Measurements from ENCODE around the gene IL22RA1. TPM values are rescaled to one million over a fixed set of nuclear protein-coding genes. Genes with fewer than 3 reads are reported as not detected.

IL22RA1 gene
- total RNA-seq, 8 experiments from 2014 or later: 0.05 to 0.52 (median 0.13) TPM; not detected in 1

GRCh38 chr1:24179251-24179840 is 36.4 kb upstream of the IL22RA1 start:
- no peak for ATAC-seq (replicated peaks in 6 of 8)
- in situ Hi-C loops (cut with MboI; ENCODE audit: low pct_unique_long_range_greater_than_20kb in 2 of 9, low sequenced_read_pairs in 9 of 9, unreplicated experiment in 9 of 9): loop anchor here in 3 of 9 experiments (25.0 kb wide), 2 partner anchors 408 to 458 kb away; partner anchors contain the start of gene SRRM1 (in 2 of the 3)
- Histone ChIP-seq H3K4me3 (no peak overlapping the region), H3K27ac (no peak overlapping the region), H3K4me1 (replicated peaks in 1 of 2) (no peaks in the 10 kb centered on the region)
- WGBS, 10 experiments: 20 to 89% (median 81%) methylated on average over 2 to 10 of the region's 10 CpGs; no CpG with 5 or more reads in 2 of the 10 experiments

DNA sequence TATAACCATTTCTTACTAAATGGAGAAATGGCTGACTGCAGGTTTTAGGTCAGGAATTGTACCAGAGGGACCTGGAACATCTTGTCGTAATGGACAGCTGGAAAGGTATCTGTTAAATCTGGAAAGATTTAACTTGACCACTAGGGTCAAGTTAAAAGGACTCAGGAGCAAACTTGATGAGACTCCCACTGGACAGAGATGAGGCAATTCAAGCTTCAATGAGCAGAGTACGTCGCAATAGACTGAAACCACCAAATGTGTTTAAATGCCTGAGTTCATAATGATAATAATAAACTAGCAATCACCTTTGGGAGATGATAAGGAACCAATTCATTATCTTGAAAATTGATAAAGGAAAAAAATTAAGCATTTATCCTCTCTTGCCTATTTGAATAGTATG is 35.5 kb upstream of the IL22RA1 start:
- Histone ChIP-seq H3K4me1 (replicated peaks in 1 of 2) (no peaks in the 10 kb centered on the region), H3K4me3 (no peak overlapping the region), H3K27ac (no peak overlapping the region)
- 58 to 100% (median 91%) methylated on average over 1 to 3 of the region's 3 CpGs for WGBS, 10 experiments
- ATAC-seq (replicated peaks in 6 of 8): no peak
- in situ Hi-C loops (cut with MboI; ENCODE audit: low pct_unique_long_range_greater_than_20kb in 2 of 9, low sequenced_read_pairs in 9 of 9, unreplicated experiment in 9 of 9): loop anchor here in 3 of 9 experiments (25.0 kb wide), 2 partner anchors 409 to 459 kb away; partner anchors contain the start of gene SRRM1 (in 2 of the 3)

- no peak overlapping the region for H3K27ac ChIP-seq
- WGBS, 10 experiments: 20 to 94% (median 81%) methylated on average over 1 to 9 of the region's 10 CpGs
- no peak overlapping the region for H3K4me3 ChIP-seq
- no peak for ATAC-seq (replicated peaks in 6 of 8)
- in situ Hi-C loops (cut with MboI; ENCODE audit: low pct_unique_long_range_greater_than_20kb in 2 of 9, low sequenced_read_pairs in 9 of 9, unreplicated experiment in 9 of 9): loop anchor here in 3 of 9 experiments (25.0 kb wide), 2 partner anchors 410 to 460 kb away; partner anchors contain the start of gene SRRM1 (in 2 of the 3)
- H3K4me1 ChIP-seq (replicated peaks in 1 of 2): no peaks in the 10 kb centered on the region
These were observed 34.2 kb upstream of the IL22RA1 start for GRCh38 chr1:24177161-24177560.

DNA sequence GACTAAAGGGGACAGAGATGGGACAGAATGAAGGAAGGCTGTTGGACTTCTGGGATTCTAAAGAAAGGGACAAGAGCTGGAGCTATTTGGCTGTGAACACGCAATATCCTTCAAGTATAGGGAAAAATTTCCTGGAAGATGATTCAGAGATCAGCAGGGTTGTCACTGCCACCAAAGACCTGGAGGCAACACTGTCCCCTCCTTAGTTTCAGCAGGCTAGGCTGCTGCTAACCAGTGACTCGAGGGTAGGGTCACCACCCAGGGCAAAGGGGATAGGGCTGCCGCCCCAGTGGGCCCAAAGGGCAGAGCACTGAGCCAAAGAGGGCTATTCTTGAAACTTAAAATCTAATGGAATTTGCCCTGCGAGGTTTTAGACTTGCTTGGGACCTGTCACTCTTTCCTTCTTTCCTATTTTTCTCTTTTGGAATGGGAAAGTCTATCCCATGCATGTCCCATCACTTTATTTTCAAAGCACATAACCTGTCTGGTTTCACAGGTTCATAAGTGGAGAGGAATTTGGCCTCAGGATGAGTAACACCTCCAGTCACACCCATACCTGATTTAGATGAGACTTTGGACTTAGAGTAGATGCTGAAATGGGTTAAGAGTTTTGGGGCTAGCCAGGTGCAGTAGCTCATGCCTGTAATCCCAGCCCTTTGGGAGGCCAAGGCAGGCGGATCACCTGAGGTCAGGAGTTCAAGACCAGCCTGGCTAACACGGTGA is 32.3 kb upstream of the IL22RA1 start:
- 13 to 81% (median 55%) methylated on average over 2 to 6 of the region's 6 CpGs; no CpG with 5 or more reads in 1 of the 10 experiments for WGBS, 10 experiments
- Histone ChIP-seq H3K4me3 (no peak overlapping the region), H3K4me1 (replicated peaks in 1 of 2) (no peaks in the 10 kb centered on the region), H3K27ac (no peak overlapping the region)
- no peak for ATAC-seq (replicated peaks in 6 of 8)
- in situ Hi-C loops (cut with MboI; ENCODE audit: low pct_unique_long_range_greater_than_20kb in 2 of 9, low sequenced_read_pairs in 9 of 9, unreplicated experiment in 9 of 9): loop anchor here in 3 of 9 experiments (25.0 kb wide), 2 partner anchors 412 to 462 kb away; partner anchors contain the start of gene SRRM1 (in 2 of the 3)

GRCh38 chr1:24173638-24174575 is 31.0 kb upstream of the IL22RA1 start:
- H3K27ac ChIP-seq: no peak overlapping the region
- H3K4me3 ChIP-seq: no peak overlapping the region
- no peak for ATAC-seq (replicated peaks in 6 of 8)
- H3K4me1 ChIP-seq (replicated peaks in 1 of 2): no peaks in the 10 kb centered on the region
- WGBS, 10 experiments: 0 to 100% (median 59%) methylated on average over 1 to 5 of the region's 5 CpGs; no CpG with 5 or more reads in 1 of the 10 experiments
- in situ Hi-C loops (cut with MboI; ENCODE audit: low pct_unique_long_range_greater_than_20kb in 2 of 9, low sequenced_read_pairs in 9 of 9, unreplicated experiment in 9 of 9): no loop called here

GRCh38 chr1:24172598-24172997 is 29.7 kb upstream of the IL22RA1 start:
- Histone ChIP-seq H3K27ac (no peak overlapping the region), H3K4me1 (replicated peaks in 1 of 2) (no peaks in the 10 kb centered on the region), H3K4me3 (no peak overlapping the region)
- in situ Hi-C loops (cut with MboI; ENCODE audit: low pct_unique_long_range_greater_than_20kb in 2 of 9, low sequenced_read_pairs in 9 of 9, unreplicated experiment in 9 of 9): no loop called here
- 80 to 97% (median 85%) methylated on average over 2 to 5 of the region's 5 CpGs for WGBS, 10 experiments
- ATAC-seq (replicated peaks in 6 of 8): no peak

DNA sequence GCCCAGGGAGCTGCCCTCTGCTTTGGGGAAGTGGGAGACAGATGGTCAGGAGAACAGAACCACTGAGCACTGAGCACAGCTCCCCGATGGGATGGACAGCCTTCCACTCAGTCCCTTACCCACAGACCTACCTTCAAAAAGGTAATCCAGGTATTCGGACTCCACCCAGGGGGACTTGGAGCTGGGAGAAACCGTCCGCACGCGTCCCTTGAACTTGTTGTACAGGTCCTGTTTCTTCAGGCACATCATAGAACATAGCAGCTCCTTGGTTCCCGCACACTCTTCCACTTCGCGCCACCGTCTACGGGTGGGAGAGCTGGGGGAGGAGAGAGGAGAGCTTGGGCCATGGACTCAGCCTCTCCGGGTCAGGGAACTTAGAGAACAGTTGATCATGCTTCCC is 26.3 kb upstream of the IL22RA1 start:
- 60 to 98% (median 91%) methylated on average over 1 to 11 of the region's 12 CpGs; no CpG with 5 or more reads in 5 of the 10 experiments for WGBS, 10 experiments
- no peak for ATAC-seq (replicated peaks in 6 of 8)
- in situ Hi-C loops (cut with MboI; ENCODE audit: low pct_unique_long_range_greater_than_20kb in 2 of 9, low sequenced_read_pairs in 9 of 9, unreplicated experiment in 9 of 9): no loop called here
- Histone ChIP-seq H3K4me1 (replicated peaks in 1 of 2) (no peaks in the 10 kb centered on the region), H3K4me3 (no peak overlapping the region), H3K27ac (no peak overlapping the region)

- 56 to 100% (median 78%) methylated on average over 1 to 7 of the region's 7 CpGs for WGBS, 10 experiments
- no peak overlapping the region for H3K4me3 ChIP-seq
- in situ Hi-C loops (cut with MboI; ENCODE audit: low pct_unique_long_range_greater_than_20kb in 2 of 9, low sequenced_read_pairs in 9 of 9, unreplicated experiment in 9 of 9): no loop called here
- ATAC-seq (replicated peaks in 6 of 8): no peak
- no peak overlapping the region for H3K27ac ChIP-seq
- H3K4me1 ChIP-seq (replicated peaks in 1 of 2): no peaks in the 10 kb centered on the region
These were observed 25.3 kb upstream of the IL22RA1 start for GRCh38 chr1:24168245-24168644.

DNA sequence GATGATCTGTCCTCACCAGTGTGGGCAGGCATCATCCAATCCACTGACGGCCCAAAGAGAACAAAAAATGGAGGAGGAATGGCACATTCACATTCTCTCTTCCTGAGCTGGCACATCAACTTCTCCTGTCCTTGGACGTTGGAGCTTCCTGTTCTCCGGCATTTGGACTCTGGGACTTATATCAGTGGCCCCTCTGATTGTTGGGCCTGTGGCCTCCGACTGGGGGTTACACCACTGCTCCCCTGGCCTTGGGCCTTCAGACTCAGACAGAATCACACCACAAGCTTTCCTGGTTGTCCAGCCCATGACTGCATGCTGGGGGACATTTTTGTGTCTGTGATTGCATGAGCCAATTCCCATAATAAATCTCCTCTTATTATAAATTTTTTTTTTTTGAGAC is 24.1 kb upstream of the IL22RA1 start:
- H3K4me3 ChIP-seq: no peak overlapping the region
- 40 to 100% (median 64%) methylated on average over 2 to 4 of the region's 4 CpGs; no CpG with 5 or more reads in 2 of the 10 experiments for WGBS, 10 experiments
- ATAC-seq (replicated peaks in 6 of 8): no peak
- in situ Hi-C loops (cut with MboI; ENCODE audit: low pct_unique_long_range_greater_than_20kb in 2 of 9, low sequenced_read_pairs in 9 of 9, unreplicated experiment in 9 of 9): no loop called here
- H3K4me1 ChIP-seq (replicated peaks in 1 of 2): no peaks in the 10 kb centered on the region
- H3K27ac ChIP-seq: no peak overlapping the region

DNA sequence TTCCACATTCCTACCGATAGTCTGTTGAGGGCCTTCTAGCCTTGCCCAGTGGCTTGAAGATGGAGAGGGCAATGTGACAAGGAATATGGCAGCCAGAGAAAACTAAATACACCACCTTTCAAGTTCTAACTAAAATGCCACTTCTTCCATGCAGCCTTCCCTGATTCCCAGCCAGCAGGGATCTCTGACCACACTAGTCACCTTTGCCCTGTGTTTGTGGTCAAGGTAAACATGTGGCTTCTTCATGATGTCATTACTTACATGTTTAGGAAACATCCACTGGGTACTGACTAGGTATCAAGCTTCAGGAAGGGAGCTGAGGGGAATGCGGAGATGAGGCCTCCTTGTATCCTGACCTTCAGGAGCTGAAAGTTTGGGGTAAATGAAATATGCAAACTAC is 22.6 kb upstream of the IL22RA1 start:
- in situ Hi-C loops (cut with MboI; ENCODE audit: low pct_unique_long_range_greater_than_20kb in 2 of 9, low sequenced_read_pairs in 9 of 9, unreplicated experiment in 9 of 9): no loop called here
- Histone ChIP-seq H3K4me3 (no peak overlapping the region), H3K27ac (no peak overlapping the region), H3K4me1 (replicated peaks in 1 of 2) (no peaks in the 10 kb centered on the region)
- 78 to 100% (median 90%) methylated on average over 1 to 2 of the region's 2 CpGs; no CpG with 5 or more reads in 1 of the 10 experiments for WGBS, 10 experiments
- ATAC-seq (replicated peaks in 6 of 8): no peak

DNA sequence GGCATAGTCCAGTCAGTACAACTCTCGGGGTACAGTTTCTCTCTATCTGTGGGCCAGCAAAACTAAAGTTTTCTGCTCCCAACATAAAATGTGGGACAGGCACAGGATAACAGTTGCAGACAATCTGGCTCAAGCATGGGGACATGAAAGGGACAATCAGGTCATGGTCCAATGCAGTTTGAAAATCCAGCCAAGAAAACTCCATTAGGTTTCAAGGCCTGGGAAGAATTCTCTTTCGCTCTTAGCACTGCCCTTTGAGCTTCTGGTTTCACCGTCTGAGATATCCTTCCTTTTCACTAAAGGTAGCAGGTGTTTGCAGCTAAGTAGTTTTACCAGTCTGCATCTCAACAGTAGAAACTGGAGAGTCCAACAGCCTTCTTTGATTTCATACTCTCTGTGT is 21.1 kb upstream of the IL22RA1 start:
- Histone ChIP-seq H3K27ac (no peak overlapping the region), H3K4me1 (replicated peaks in 1 of 2) (no peaks in the 10 kb centered on the region), H3K4me3 (no peak overlapping the region)
- in situ Hi-C loops (cut with MboI; ENCODE audit: low pct_unique_long_range_greater_than_20kb in 2 of 9, low sequenced_read_pairs in 9 of 9, unreplicated experiment in 9 of 9): no loop called here
- WGBS, 10 experiments: 40 to 92% (median 89%) methylated on average over 1 to 3 of the region's 3 CpGs; no CpG with 5 or more reads in 3 of the 10 experiments
- ATAC-seq (replicated peaks in 6 of 8): no peak

GRCh38 chr1:24162201-24162600 is 19.3 kb upstream of the IL22RA1 start:
- ATAC-seq (replicated peaks in 6 of 8): no peak
- in situ Hi-C loops (cut with MboI; ENCODE audit: low pct_unique_long_range_greater_than_20kb in 2 of 9, low sequenced_read_pairs in 9 of 9, unreplicated experiment in 9 of 9): no loop called here
- 59 to 91% (median 82%) methylated on average over 2 to 5 of the region's 5 CpGs; no CpG with 5 or more reads in 4 of the 10 experiments for WGBS, 10 experiments
- Histone ChIP-seq H3K4me3 (no peak overlapping the region), H3K4me1 (replicated peaks in 1 of 2) (no peaks in the 10 kb centered on the region), H3K27ac (no peak overlapping the region)

Measured in motor neuron (in vitro differentiated cells).